GM19239 (cell line): ENCODE results near the gene VEGFA.

Experiments
- DNase-seq: peaks from one replicate; pipeline ENCODE4 v3.0.0; 2011; ENCODE audit warnings: low spot score; ENCODE audit not compliant: insufficient read length
- FAIRE-seq: peaks from 2 replicates; lab custom pipeline; 2011; peaks lifted over from hg19 to GRCh38; lab: Jason Lieb, UNC

Gene VEGFA

GRCh38 chr6:43798688-43799444 is 28.9 kb downstream of the VEGFA start:
- no peak for DNase-seq
- no peak for FAIRE-seq

GRCh38 chr6:43799551-43800297 is 29.7 kb downstream of the VEGFA start:
- DNase-seq: no peak
- FAIRE-seq: no peak

- DNase-seq (no peak), FAIRE-seq (no peak)
These were observed 30.2 kb downstream of the VEGFA start for GRCh38 chr6:43800298-43800623.

- DNase-seq (no peak), FAIRE-seq (no peak)
These were observed 30.9 kb downstream of the VEGFA start for GRCh38 chr6:43800746-43801494.

GRCh38 chr6:43801495-43802181 is 31.6 kb downstream of the VEGFA start:
- FAIRE-seq: no peak
- DNase-seq: no peak

- no peak for DNase-seq
- no peak for FAIRE-seq
These were observed 33.2 kb downstream of the VEGFA start for GRCh38 chr6:43803055-43803782.

- no peak for DNase-seq
- FAIRE-seq: no peak
These were observed 34.0 kb downstream of the VEGFA start for GRCh38 chr6:43803783-43804549.

- no peak for DNase-seq
- FAIRE-seq: no peak
These were observed 34.7 kb downstream of the VEGFA start for GRCh38 chr6:43804550-43805223.

- FAIRE-seq (no peak), DNase-seq (no peak)
These were observed 35.7 kb downstream of the VEGFA start for GRCh38 chr6:43805699-43806042.

GRCh38 chr6:43806043-43806757 is 36.2 kb downstream of the VEGFA start:
- DNase-seq: no peak
- FAIRE-seq: no peak

GRCh38 chr6:43806758-43807227 is 36.8 kb downstream of the VEGFA start:
- FAIRE-seq (no peak), DNase-seq (no peak)

- no peak for FAIRE-seq
These were observed 37.4 kb downstream of the VEGFA start for GRCh38 chr6:43807228-43808061.

GRCh38 chr6:43808412-43808811 is 38.4 kb downstream of the VEGFA start:
- DNase-seq (no peak), FAIRE-seq (no peak)

More at GRCh38 chr6:43807228-43808061, 37.4 kb downstream of the VEGFA start:
- no peak for DNase-seq

GRCh38 chr6:43809417-43810305 is 39.6 kb downstream of the VEGFA start:
- no peak for DNase-seq
- FAIRE-seq: no peak

- DNase-seq (no peak), FAIRE-seq (no peak)
These were observed 41.1 kb downstream of the VEGFA start for GRCh38 chr6:43810965-43811732.
